Thyroid gland (tissue), 4 donors: Measurements from ENCODE around the gene SLC17A8. TPM values are rescaled to one million over a fixed set of nuclear protein-coding genes. Genes with fewer than 3 reads are reported as not detected.
"Not testable (repeated sequence)": the region's sequence is repeated elsewhere in the genome, so short reads cannot be mapped to it uniquely, and the experiment has no call there.

ENCODE experiments used
- DNase-seq, 2 donors: peaks; one replicate each; pipeline ENCODE4 v3.0.0-alpha.2; 2019
- H3K27ac ChIP-seq, 3 donors: fragments of 200-600 bp; sonication (generic); 1 replicate in 2 of 3; 2 replicates in 1 of 3; pipeline ENCODE4 v1.5.1; 2016 to 2019; ENCODE audit warnings: mild to moderate bottlenecking in 1 of 3, moderate library complexity in 1 of 3
- H3K27me3 ChIP-seq: fragments of 200-600 bp; sonication (generic); one replicate; pipeline ENCODE4 v1.5.1; 2019
- H3K36me3 ChIP-seq, 2 donors: fragments of 200-600 bp; sonication (generic); one replicate each; pipeline ENCODE4 v1.5.1; 2016 to 2019
- H3K4me1 ChIP-seq, 2 donors: fragments of 200-600 bp; sonication (generic); one replicate each; pipeline ENCODE4 v1.5.1; 2017 to 2019
- H3K4me3 ChIP-seq, 3 donors: fragments of 200-600 bp; sonication (generic); replicated peaks in 1 of 3; 1 replicate in 2 of 3; 2 replicates in 1 of 3; pipeline ENCODE4 v1.5.1; 2016; ENCODE audit warnings: mild to moderate bottlenecking in 1 of 3
- H3K9me3 ChIP-seq: fragments of 200-600 bp; sonication (generic); one replicate; pipeline ENCODE4 v1.5.1; 2017
- POLR2A ChIP-seq, 2 donors: fragments of 450-650 bp; IDR thresholded peaks; one replicate each; pipeline ENCODE4 v1.6.1; 2017; ENCODE audit warnings: antibody characterized with exemption in 2 of 2, mild to moderate bottlenecking in 2 of 2, moderate library complexity in 1 of 2
- WGBS, 2 donors: methylation state at CpG; one replicate each; pipeline ENCODE4 v1.1.5; 2017; 5-methylcytosine and 5-hydroxymethylcytosine counted together
- intact Hi-C: fragments of 100-400 bp; cut with DNase I; formaldehyde crosslinking; loops from one replicate; pipeline ENCODE4 v1.15.1; 2023
- total RNA-seq, 4 donors: library from RNA; depleted of rRNA; stranded (reverse); fragments of >200 nt; gene quantifications; one replicate each; pipeline ENCODE4 v1.2.3, GENCODE V29; 2016
- TF ChIP-seq, protein P1 (sequence below), 6 experiments: fragments of 200-600 bp in 3 of 6; fragments of 450-650 bp in 3 of 6; sonication (generic) in 3 of 6; IDR thresholded peaks; one replicate each; pipeline ENCODE4 v1.5.1; 2016 to 2019; ENCODE audit warnings: antibody characterized with exemption in 6 of 6, mild to moderate bottlenecking in 2 of 6, inconsistent platforms in 1 of 6, moderate library complexity in 1 of 6

Gene SLC17A8
- total RNA-seq, result not detected

DNA sequence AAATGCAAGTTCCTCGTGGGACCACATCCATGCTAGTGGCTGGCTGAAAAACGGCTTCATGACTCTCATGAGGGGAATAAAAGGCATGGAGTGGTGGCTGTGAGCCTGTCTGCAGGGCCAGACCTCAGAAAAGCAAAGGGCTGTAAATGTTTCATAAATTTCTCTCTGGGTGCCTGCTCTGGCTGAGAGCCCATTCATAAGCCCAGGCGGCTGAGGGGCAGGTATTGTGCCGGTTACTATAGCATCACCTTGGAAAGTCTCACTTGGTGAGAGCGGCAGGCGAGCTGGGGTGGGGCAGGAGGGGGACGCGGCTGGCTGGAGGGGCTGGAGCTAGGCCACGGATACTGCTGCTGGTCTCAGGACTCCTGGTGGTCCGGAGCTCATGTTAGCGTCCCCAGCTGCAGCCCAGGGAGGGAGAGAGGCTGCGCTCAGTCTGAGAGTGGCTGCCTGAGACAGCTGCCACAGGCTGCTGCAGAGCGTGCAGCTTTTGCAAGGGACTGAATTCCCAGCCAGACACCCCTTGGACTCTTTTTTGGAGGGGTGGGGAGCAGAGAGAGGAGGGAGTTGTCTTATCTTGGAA is at the start of gene SLC17A8:
SLC17A8 (plus strand) TSS at position 431 of the 580 bp plus-strand sequence. CDS start 318 bp downstream, outside the sequence.
- Histone ChIP-seq H3K4me1 (no peaks in the 10 kb centered on the region), H3K4me3 (no peak within 1 kb of the TSS), H3K27ac (no peak within 1 kb of the TSS), H3K27me3 (no peaks in the 10 kb centered on the region), H3K36me3 (no peaks in the 10 kb centered on the region), H3K9me3 (no peaks in the 10 kb centered on the region)
- intact Hi-C loops, result no loop called here
- no peak for TF ChIP-seq POLR2A (IDR thresholded peaks at IDR 0.05)
- TF ChIP-seq, protein P1, sequence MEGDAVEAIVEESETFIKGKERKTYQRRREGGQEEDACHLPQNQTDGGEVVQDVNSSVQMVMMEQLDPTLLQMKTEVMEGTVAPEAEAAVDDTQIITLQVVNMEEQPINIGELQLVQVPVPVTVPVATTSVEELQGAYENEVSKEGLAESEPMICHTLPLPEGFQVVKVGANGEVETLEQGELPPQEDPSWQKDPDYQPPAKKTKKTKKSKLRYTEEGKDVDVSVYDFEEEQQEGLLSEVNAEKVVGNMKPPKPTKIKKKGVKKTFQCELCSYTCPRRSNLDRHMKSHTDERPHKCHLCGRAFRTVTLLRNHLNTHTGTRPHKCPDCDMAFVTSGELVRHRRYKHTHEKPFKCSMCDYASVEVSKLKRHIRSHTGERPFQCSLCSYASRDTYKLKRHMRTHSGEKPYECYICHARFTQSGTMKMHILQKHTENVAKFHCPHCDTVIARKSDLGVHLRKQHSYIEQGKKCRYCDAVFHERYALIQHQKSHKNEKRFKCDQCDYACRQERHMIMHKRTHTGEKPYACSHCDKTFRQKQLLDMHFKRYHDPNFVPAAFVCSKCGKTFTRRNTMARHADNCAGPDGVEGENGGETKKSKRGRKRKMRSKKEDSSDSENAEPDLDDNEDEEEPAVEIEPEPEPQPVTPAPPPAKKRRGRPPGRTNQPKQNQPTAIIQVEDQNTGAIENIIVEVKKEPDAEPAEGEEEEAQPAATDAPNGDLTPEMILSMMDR (IDR thresholded peaks at IDR 0.05), result no peak
- WGBS, 2 donors, result 11 to 26% methylated on average over 12 to 13 of the region's 13 CpGs
- no peak for DNase-seq

DNA sequence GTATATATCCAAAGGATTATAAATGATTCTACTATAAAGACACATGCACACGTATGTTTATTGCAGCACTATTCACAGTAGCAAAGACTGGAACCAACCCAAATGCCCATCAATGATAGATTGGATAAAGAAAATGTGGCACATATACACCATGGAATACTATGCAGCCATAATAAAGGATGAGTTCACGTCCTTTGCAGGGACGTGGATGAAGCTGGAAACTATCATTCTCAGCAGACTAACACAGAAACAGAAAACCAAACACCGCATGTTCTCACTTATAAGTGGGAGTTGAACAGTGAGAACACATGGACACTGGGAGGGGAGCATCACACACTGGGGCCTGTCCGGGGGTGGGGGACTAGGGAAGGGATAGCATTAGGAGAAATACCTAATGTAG is 48.7 kb upstream of the SLC17A8 start:
- H3K4me1 ChIP-seq, intact Hi-C loops, H3K4me3 ChIP-seq, H3K27me3 ChIP-seq, DNase-seq, H3K27ac ChIP-seq, H3K9me3 ChIP-seq, H3K36me3 ChIP-seq: not testable (repeated sequence)
- 96 to 98% methylated on average over 5 of the region's 5 CpGs for WGBS, 2 donors

DNA sequence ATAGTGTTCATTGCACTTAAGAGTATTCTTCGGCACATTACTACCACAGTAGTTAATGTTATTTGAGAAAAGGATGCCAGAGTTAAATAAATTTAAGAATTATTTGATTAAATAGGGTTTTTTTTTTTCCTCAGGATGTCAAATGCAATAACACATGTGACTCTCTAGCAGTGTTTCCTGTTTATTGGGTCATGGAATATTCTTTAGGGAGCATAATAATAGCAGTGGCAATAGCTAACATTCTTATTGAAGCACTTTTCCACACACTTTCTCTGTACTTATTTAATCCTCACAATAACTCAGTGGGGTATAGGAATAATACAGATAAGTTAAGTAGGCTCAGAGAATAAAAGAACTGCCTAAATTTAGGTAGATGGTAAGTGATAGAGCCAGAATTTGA is 45.6 kb upstream of the SLC17A8 start:
- H3K36me3 ChIP-seq, result peaks cover 9 to 14% of the 10 kb centered on the region in 2 donors
- H3K9me3 ChIP-seq, result no peaks in the 10 kb centered on the region
- TF ChIP-seq, protein P1 (IDR thresholded peaks at IDR 0.05), result no peak
- no peak for TF ChIP-seq POLR2A (IDR thresholded peaks at IDR 0.05)
- no peaks in the 10 kb centered on the region for H3K4me1 ChIP-seq
- no peak overlapping the region for H3K27ac ChIP-seq
- 78 to 86% methylated on average over 1 of the region's 1 CpG for WGBS, 2 donors
- intact Hi-C loops, result no loop called here
- no peak overlapping the region for H3K4me3 ChIP-seq
- DNase-seq, result no peak
- H3K27me3 ChIP-seq, result no peaks in the 10 kb centered on the region

DNA sequence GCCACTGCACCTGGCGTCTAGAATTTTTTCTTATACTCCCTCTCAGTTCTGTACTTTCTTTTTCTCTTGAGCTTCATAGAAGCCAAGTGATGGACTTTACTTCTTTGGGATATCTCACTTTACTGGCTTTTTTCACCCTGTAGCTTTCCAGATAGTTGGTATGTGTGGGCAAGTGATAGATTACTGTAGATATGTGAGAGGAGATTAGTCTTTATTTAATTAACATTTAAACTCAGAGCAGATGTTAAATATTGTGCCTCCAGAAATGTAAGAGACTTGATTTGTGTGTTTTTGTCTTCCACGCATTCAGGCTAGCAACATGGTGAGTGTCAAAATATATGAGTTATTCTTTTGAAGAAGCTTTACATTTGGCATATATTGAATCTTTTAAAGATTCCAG is 39.5 kb upstream of the SLC17A8 start:
- Histone ChIP-seq H3K27me3 (no peaks in the 10 kb centered on the region), H3K4me1 (no peaks in the 10 kb centered on the region), H3K4me3 (no peak overlapping the region), H3K36me3 (peaks cover 15 to 27% of the 10 kb centered on the region in 2 donors), H3K9me3 (no peaks in the 10 kb centered on the region), H3K27ac (no peak overlapping the region)
- 95 to 96% methylated on average over 2 of the region's 2 CpGs for WGBS, 2 donors
- no peak for TF ChIP-seq POLR2A (IDR thresholded peaks at IDR 0.05)
- TF ChIP-seq, protein P1 (IDR thresholded peaks at IDR 0.05), result no peak
- DNase-seq, result no peak
- intact Hi-C loops, result no loop called here

DNA sequence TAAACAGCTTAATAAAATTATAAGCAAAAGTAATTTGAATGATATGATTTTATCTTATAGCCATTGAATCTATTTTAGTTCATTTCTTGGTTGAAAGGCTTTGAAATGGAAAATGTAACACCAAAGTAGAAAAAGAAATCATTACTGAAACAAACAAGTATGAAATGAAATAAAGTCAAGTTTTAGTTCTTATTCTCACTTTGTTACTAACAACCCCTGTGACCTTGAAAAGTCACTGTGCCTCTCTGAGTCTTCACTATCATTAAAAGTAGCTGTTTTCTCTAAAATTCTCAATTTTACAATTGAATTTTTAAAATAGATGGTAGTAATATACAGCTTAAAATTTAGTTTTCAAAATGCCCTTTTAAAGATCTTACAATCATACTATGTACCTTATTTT is 32.4 kb upstream of the SLC17A8 start:
- H3K4me1 ChIP-seq, result no peaks in the 10 kb centered on the region
- no peaks in the 10 kb centered on the region for H3K27me3 ChIP-seq
- DNase-seq, result no peak
- TF ChIP-seq POLR2A (IDR thresholded peaks at IDR 0.05), result no peak
- TF ChIP-seq, protein P1 (IDR thresholded peaks at IDR 0.05), result no peak
- intact Hi-C loops, result no loop called here
- H3K36me3 ChIP-seq, result peaks cover 3 to 12% of the 10 kb centered on the region in 2 donors
- no peak overlapping the region for H3K27ac ChIP-seq
- no peaks in the 10 kb centered on the region for H3K9me3 ChIP-seq
- H3K4me3 ChIP-seq, result no peak overlapping the region

DNA sequence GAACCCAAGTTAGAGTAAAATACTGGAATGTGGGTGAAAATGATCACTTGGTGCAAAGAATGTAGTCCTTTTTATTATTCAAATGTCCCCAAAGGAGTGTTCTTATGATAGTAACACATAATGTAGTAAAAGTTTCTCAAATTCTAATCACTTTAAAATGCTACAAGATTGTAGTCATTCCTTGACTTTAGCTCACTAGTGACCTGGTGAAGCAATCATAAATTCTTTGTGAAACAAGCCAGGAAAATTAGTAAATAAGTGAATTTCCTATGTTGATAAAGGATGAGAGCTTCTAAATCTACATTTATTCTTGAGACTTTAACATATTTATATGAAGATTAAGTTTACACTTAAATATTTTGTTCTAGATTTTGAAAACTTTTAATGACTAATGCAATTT is 30.7 kb upstream of the SLC17A8 start:
- H3K36me3 ChIP-seq, result peaks cover 5 to 12% of the 10 kb centered on the region in 2 donors
- H3K27me3 ChIP-seq, result no peaks in the 10 kb centered on the region
- intact Hi-C loops, result no loop called here

More for the DNA sequence above, 30.7 kb upstream of the SLC17A8 start:
- no peak for DNase-seq
- Histone ChIP-seq H3K27ac (no peak overlapping the region), H3K4me3 (no peak overlapping the region), H3K9me3 (no peaks in the 10 kb centered on the region), H3K4me1 (no peaks in the 10 kb centered on the region)
- TF ChIP-seq POLR2A (IDR thresholded peaks at IDR 0.05), result no peak
- TF ChIP-seq, protein P1 (IDR thresholded peaks at IDR 0.05), result no peak
